Neuron (in vitro differentiated cells): Measurements from ENCODE around the gene CUL4A.

Experiments
- H2AFZ ChIP-seq: one replicate; pipeline ENCODE4 v1.6.1; 2013; ENCODE audit warnings: low read depth, mild to moderate bottlenecking, inconsistent platforms, low read length, moderate library complexity
- H3K27me3 ChIP-seq: one replicate; pipeline ENCODE4 v1.6.1; 2013; ENCODE audit warnings: low read length; ENCODE audit not compliant: insufficient read depth
- H3K36me3 ChIP-seq: one replicate; pipeline ENCODE4 v1.6.1; 2013; ENCODE audit warnings: low read length; ENCODE audit not compliant: insufficient read depth
- H3K4me1 ChIP-seq: one replicate; pipeline ENCODE4 v1.6.1; 2013; ENCODE audit warnings: low read length; ENCODE audit not compliant: insufficient read depth
- H3K4me3 ChIP-seq: 2 replicates; pipeline ENCODE4 v1.5.1; 2013; ENCODE audit warnings: mild to moderate bottlenecking, low read length, moderate library complexity
- H3K9me3 ChIP-seq: one replicate; pipeline ENCODE4 v1.6.1; 2013; ENCODE audit warnings: low read length

The CUL4A gene

DNA sequence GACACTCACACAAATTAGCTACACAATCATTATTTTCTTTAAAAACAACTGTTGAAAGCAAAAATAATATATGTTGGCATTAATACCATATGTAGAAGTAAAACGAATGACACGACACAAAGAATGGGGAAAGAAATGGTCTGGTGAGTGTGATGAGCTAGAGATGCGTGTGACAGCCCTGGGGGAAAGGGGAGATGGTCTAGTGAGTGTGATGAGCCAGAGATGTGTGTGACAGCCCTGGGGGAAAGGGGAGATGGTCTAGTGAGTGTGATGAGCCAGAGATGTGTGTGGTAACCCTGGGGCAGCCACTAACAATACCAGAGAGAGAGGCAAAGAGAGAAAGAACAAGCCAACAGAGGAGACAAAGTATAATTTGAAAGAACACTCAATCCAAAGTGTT lies 65.3 kb downstream of the CUL4A start:
- H3K4me3 ChIP-seq, result no peak overlapping the region
- H3K36me3 ChIP-seq, result peaks cover 9% of the 10 kb centered on the region
- H3K27me3 ChIP-seq, result no peaks in the 10 kb centered on the region
- H2AFZ ChIP-seq, result no peak overlapping the region
- H3K9me3 ChIP-seq, result peaks cover 4% of the 10 kb centered on the region
- H3K4me1 ChIP-seq, result no peaks in the 10 kb centered on the region

DNA sequence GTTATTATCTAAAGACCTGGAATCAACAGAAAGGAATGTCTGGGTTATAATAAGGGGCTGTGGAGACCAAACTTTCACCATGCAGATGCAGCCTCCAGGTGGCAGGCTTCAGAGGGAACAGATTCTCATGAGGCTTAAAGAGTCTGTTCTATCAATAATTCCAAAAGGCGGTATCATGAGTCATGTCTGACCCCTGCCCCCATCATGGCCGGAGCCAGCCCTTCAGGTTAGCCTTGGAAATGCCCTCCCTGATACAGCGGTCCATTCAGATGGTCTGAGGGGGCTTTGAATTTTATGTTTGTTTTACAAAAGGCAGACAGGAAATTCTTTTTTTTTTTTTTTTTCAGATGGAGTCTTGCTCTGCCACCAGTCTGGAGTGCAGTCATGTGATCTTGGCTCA lies 66.0 kb downstream of the CUL4A start:
- H3K9me3 ChIP-seq, result peaks cover 4% of the 10 kb centered on the region
- H3K27me3 ChIP-seq, result no peaks in the 10 kb centered on the region
- H3K36me3 ChIP-seq, result peaks cover 9% of the 10 kb centered on the region
- H2AFZ ChIP-seq, result no peak overlapping the region
- no peak overlapping the region for H3K4me3 ChIP-seq
- no peaks in the 10 kb centered on the region for H3K4me1 ChIP-seq

DNA sequence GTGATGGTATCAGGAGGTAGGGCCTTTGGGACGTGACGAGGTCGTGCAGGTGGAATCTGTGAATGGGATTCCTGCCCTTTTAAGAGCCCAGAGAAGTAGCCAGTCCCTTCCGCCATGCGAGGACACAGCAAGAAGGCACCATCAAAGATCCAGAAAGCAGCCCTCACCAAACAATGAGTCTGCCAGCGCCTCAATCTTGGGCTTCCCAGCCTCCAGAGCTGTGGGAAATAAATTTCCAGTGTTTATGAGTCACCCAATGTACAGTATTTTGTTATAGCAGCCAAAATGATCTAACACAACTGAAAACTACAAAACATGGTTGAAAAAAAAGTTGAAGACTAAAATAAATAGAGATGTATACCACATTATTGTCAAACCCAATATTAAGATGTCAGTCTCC lies 70.7 kb downstream of the CUL4A start:
- Histone ChIP-seq H3K4me3 (no peak overlapping the region), H3K36me3 (no peaks in the 10 kb centered on the region), H2AFZ (no peak overlapping the region), H3K4me1 (no peaks in the 10 kb centered on the region), H3K27me3 (no peaks in the 10 kb centered on the region), H3K9me3 (peaks cover 4% of the 10 kb centered on the region)

DNA sequence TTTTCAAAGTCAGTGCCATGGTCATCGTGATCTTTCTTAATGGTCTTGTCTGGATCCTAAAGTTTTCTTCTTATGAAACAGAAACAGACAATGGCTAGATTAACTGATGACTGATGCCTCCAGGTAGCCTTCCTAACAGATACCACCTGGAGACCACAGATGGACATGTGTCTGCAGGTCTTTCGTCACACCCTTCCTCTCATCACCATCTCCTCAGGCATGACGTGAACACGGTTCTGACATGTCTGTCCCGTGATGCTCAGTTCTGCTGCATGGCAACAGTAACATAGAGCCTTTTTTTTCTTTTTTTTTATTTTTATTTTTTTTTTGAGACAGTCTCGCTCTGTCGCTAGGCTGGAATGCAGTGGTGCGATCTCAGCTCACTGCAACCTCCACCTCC lies 74.5 kb downstream of the CUL4A start:
- Histone ChIP-seq H3K4me3 (no peak overlapping the region), H3K4me1 (no peaks in the 10 kb centered on the region), H3K36me3 (no peaks in the 10 kb centered on the region), H3K9me3 (peaks cover 3% of the 10 kb centered on the region), H3K27me3 (no peaks in the 10 kb centered on the region), H2AFZ (no peak overlapping the region)

DNA sequence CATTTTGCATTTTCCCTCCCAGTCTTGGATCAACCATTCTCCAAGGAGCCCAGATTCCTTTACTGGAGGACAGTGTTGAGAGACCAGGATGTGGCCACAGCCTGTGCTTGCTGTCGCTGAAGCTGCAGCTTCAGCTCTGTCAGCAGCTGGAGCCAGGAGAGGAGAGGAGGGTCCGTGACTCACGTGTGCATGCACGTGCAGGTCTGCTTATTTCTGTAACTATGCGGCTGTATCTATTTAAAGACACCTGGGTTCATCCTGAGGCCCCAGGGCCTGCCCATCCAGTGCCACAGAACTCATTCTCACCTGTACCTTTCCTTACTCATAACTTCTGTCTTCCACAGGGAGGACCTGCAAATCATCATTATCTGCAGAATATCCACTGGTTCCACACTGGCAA lies 79.5 kb downstream of the CUL4A start:
- Histone ChIP-seq H3K9me3 (no peaks in the 10 kb centered on the region), H3K4me3 (no peak overlapping the region), H3K4me1 (peaks cover 5% of the 10 kb centered on the region), H3K27me3 (no peaks in the 10 kb centered on the region), H2AFZ (no peak overlapping the region), H3K36me3 (no peaks in the 10 kb centered on the region)

DNA sequence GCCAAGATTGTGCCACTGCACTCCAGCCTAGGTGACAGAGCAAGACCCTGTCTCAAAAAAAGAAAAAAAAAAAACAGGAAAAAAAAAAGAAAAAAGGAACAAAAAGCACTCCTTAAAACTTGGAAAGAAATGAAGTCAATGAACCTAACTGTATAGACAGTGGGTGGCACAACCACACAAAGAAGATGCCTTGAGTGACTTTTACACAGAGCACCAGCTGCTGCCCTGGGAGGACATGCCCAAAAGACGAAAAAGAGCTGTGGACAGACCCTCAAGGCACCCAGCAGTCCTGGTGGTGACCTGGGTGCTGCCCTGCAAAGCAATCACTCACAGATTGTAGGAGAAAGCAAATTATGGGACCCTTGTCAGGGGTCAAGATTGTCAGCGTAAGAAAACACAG lies 81.7 kb downstream of the CUL4A start:
- no peaks in the 10 kb centered on the region for H3K9me3 ChIP-seq
- H3K36me3 ChIP-seq, result no peaks in the 10 kb centered on the region
- H3K27me3 ChIP-seq, result no peaks in the 10 kb centered on the region

DNA sequence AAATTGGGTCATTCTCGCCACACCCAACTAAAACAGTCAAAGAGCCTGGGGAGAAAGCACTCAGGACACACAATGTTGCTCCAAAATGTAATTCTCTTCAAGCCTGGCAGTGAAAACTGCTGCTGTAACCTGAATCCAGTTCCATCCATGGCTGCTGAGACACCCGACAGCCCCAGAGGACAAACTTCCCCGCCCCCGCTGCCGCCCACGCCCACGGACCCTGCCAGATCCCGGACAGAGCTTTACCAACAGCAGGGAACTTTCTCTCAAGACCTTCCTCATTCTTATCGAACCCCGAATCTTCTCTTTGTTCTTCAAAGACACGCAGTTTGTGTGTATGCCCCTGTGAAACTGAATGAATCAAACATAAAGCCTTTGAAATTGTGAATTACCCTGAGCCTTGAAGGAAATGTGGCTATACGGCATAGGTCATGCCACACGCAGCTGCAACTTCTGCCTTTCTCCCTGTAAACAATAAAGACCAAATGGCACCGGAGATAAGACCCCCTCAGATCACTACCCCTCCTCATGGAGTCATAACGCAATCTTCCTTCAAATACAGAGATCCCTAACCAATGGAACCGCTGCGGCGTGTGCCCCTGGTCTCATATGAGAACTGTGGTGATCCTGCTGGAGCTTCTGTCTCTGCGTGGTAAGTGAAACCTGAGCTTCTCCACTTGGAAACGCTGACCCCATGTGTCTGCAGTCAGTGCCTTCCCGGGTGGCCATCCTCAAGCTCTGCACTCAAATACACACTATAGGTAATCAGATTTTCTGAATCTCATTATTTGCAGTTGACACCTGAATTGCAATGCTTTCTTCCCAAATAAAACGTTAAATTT lies 82.8 kb downstream of the CUL4A start:
- H3K36me3 ChIP-seq, result no peaks in the 10 kb centered on the region
- H2AFZ ChIP-seq, result peak overlapping the region; percentile 94
- no peaks in the 10 kb centered on the region for H3K9me3 ChIP-seq
- no peaks in the 10 kb centered on the region for H3K27me3 ChIP-seq
- peak overlapping the region; percentile 30 for H3K4me3 ChIP-seq
- peaks cover 10% of the 10 kb centered on the region for H3K4me1 ChIP-seq

More for the DNA sequence above, 81.7 kb downstream of the CUL4A start:
- Histone ChIP-seq H2AFZ (no peak overlapping the region), H3K4me1 (peaks cover 5% of the 10 kb centered on the region), H3K4me3 (no peak overlapping the region)

DNA sequence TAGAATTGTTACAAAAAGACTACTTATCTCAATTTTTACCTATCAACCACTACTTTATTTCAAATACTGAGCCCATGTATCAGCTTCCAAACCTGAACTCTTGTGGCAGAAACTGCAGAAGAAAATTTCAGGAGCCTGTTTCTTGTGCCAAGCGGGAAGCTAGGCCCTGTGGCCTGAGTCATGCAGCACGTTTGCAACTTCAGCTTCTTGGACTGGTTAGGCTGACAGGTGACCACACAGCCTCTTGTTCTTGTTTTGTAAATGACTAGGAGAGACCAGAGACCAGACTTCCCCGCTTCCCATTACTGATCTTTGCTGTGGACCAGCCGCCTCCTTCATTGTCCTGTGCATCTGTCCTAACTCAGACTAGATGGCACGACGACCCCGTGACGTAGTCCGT lies 84.3 kb downstream of the CUL4A start:
- no peaks in the 10 kb centered on the region for H3K9me3 ChIP-seq
- H3K4me3 ChIP-seq, result no peak overlapping the region
- H3K4me1 ChIP-seq, result peaks cover 18% of the 10 kb centered on the region
- no peak overlapping the region for H2AFZ ChIP-seq
- no peaks in the 10 kb centered on the region for H3K36me3 ChIP-seq
- no peaks in the 10 kb centered on the region for H3K27me3 ChIP-seq

DNA sequence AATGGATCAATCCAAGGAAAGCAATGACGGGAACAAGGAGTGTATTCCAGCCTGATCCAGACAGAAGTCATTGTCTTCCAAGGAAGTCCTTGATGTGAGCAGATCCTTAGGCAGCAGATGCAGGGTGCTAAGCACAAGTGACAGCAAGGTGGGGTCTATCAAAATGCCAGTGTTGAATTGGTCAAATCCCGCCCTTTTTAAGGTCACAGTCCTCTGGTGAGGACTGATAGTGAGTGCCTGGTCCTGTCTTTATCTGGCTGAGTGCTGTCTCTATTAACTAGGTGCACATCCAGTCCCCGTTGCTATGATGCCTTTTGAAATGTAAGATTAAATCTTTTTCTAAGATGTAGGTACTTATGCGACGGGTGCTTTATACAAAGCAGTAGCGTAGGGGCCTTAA lies 86.4 kb downstream of the CUL4A start:
- Histone ChIP-seq H3K4me3 (no peak overlapping the region), H3K9me3 (no peaks in the 10 kb centered on the region), H2AFZ (no peak overlapping the region), H3K27me3 (no peaks in the 10 kb centered on the region), H3K4me1 (peaks cover 18% of the 10 kb centered on the region), H3K36me3 (no peaks in the 10 kb centered on the region)

DNA sequence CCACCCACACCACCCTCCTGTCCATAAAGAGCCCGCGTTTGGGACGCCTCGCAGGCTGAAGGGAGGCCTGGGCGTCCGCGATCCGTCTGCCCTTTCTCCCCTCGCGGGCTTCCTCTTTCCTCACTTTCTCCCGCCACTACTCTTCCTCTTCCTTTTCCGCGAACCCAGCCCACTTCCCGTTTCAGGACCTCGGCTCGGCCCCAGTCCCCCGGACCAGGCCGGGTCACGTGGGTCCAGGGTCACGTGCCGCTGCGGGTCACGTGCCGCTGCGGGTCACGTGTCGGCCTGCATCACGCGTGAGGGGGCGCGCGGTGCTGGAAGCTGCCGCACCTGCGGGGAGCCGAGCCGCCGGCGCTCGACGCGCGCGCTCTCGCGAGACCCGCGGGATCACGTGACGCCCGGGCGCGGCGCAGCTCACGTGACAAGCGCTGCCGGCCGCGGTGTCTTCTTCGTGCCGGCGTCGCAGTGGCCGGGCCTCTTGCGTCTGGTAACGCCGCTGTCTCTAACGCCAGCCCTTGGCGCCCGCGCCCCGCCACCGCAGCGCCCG lies 87.5 kb downstream of the CUL4A start, which contains the start of gene LAMP1:
LAMP1 (plus strand) TSS at position 417 of the 547 bp plus-strand sequence. CDS start 196 bp downstream, outside the sequence.
- Histone ChIP-seq H3K27me3 (no peaks in the 10 kb centered on the region), H3K4me1 (peaks cover 16% of the 10 kb centered on the region), H3K36me3 (no peaks in the 10 kb centered on the region), H3K4me3 (peak within 1 kb of the TSS; percentile 76), H3K9me3 (no peaks in the 10 kb centered on the region), H2AFZ (peak within 1 kb of the TSS; percentile 100)

DNA sequence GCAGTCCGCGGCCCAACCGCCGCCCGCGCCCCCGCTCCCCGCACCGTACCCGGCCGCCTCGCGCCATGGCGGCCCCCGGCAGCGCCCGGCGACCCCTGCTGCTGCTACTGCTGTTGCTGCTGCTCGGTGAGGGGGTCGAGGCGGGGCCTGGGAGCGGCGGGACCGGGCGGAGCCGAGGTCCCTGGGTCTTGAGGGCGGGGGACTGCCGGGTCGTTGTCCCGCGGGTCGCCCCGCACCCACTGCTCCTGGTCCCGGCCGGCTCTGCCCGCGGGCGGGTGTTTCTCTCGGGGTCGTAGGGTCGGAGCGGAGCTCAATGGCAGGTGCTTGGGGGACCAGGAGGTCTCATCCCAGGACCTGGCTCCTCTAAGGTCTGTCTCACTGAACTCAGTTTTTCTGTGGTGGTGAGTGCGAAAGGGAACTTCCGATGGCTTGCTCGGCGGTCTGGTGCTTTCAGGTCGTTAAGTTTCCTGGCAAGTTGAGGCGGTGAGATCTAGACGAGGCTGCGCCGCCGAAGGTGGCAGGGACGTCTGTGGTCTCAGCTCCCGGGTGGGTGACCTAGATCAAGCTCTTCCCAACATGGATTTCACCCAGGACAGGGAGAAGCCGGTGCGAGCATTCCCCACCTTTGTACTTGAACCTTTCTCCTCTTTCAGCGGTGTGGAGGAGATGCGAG lies 88.1 kb downstream of the CUL4A start:
- peaks cover 13% of the 10 kb centered on the region for H3K4me1 ChIP-seq
- H2AFZ ChIP-seq, result peak overlapping the region; percentile 34
- peak overlapping the region; percentile 76 for H3K4me3 ChIP-seq
- H3K9me3 ChIP-seq, result no peaks in the 10 kb centered on the region
- H3K36me3 ChIP-seq, result no peaks in the 10 kb centered on the region
- no peaks in the 10 kb centered on the region for H3K27me3 ChIP-seq

DNA sequence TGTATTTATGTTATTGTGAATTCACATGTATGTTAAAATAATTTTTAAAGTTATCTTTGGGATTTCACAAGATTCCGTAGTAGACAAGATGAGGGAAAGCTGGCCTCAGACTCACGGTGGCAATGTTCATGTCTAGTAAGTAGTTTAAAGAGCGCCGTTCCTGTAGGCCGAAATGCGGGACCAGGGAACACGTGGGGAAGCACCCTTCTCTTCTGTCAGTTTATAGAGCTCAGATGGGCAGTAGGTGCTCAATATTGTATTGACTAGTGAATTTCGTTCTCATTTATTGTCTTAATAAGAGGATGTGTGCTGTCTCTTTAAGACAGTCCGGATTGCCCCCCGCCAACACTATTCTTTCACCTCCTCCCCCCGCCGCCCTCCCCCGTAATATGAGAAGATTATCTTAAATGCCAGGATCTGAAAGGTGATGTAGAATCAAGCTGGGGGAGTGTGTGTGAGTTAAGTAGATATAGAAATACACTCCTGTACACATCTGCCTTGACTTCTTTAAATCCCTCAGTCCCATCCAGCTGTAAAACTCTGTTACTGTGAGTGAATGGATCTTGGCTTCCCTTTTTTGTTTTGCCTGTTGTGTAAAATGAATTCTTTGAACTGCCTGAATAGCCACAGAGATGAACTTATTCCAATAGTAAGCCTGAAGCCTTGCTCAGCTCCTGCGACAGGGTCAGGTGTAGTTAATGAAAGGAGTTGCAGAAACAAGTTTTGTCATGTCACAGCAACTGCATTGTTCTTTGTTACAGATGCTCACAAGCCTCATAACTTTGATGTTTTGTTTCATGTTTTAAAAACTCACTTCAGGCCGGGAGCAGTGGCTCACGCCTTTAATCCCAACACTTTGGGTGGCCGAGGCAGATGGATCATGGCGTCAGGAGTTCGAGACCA lies 88.9 kb downstream of the CUL4A start:
- no peaks in the 10 kb centered on the region for H3K9me3 ChIP-seq
- no peaks in the 10 kb centered on the region for H3K27me3 ChIP-seq
- no peak overlapping the region for H2AFZ ChIP-seq
- peaks cover 13% of the 10 kb centered on the region for H3K4me1 ChIP-seq
- peaks cover 2% of the 10 kb centered on the region for H3K36me3 ChIP-seq
- H3K4me3 ChIP-seq, result peak overlapping the region; percentile 76
